Transverse colon (tissue), 4 donors: ENCODE results near the gene LETMD1.

ENCODE experiments used
- CTCF ChIP-seq, 5 experiments: fragments of 200-600 bp in 3 of 5; fragments of 450-650 bp in 2 of 5; sonication (generic) in 3 of 5; IDR thresholded peaks; 1 replicate in 2 of 5; 2 replicates in 3 of 5; pipeline ENCODE4 v1.5.1; 2016 to 2017; ENCODE audit warnings: antibody characterized with exemption in 5 of 5, inconsistent platforms in 3 of 5, mild to moderate bottlenecking in 2 of 5, moderate library complexity in 1 of 5
- POLR2AphosphoS5 ChIP-seq, 3 donors: sonication (generic); formaldehyde crosslinking; IDR thresholded peaks; one replicate each; pipeline ENCODE4 v1.6.1; 2016; ENCODE audit warnings: antibody characterized with exemption in 3 of 3

GRCh38 chr12:51047655-51048540 lies at the start of gene LETMD1:
- TF ChIP-seq CTCF (IDR thresholded peaks at IDR 0.05) (peak; percentile 84 to 94 (median 92)), POLR2AphosphoS5 (IDR thresholded peaks at IDR 0.05) (peak; percentile 81 to 96 (median 94))
